Calu3 (cell line): ENCODE data around the gene SLC30A7. TPM values are rescaled to one million over a fixed set of nuclear protein-coding genes. Genes with fewer than 3 reads are reported as not detected.

Source experiments
- BruUV-seq: library from RNA; stranded (reverse); fragments of 400-500 nt; replicated peaks from 2 replicates; lab custom pipeline; 2021; lab: Mats Ljungman, UMichigan
- CTCF ChIA-PET: fragments of 300-600 bp; sonication (Branson Sonifier 250); formaldehyde crosslinking; loops from one replicate; lab custom pipeline; 2022; ENCODE audit warnings: antibody characterized with exemption; lab: Charles Lee
- DNase-seq: peaks from one replicate; pipeline ENCODE4 v3.0.0; 2022
- H3K27ac Mint-ChIP-seq: one replicate; pipeline ENCODE4 v1.8.0; 2022; ENCODE audit warnings: mixed read lengths; ENCODE audit not compliant: unreplicated experiment
- H3K27me3 Mint-ChIP-seq: one replicate; pipeline ENCODE4 v1.8.0; 2022; ENCODE audit warnings: mixed read lengths; ENCODE audit not compliant: unreplicated experiment
- H3K36me3 Mint-ChIP-seq: one replicate; pipeline ENCODE4 v1.8.0; 2022; ENCODE audit warnings: mild to moderate bottlenecking, moderate library complexity, mixed read lengths; ENCODE audit not compliant: insufficient read depth, unreplicated experiment
- H3K4me1 Mint-ChIP-seq: one replicate; pipeline ENCODE4 v1.8.0; 2022; ENCODE audit warnings: mild to moderate bottlenecking, low read depth, mixed read lengths; ENCODE audit not compliant: unreplicated experiment
- H3K4me3 Mint-ChIP-seq: one replicate; pipeline ENCODE4 v1.8.0; 2022; ENCODE audit warnings: mild to moderate bottlenecking, low read depth, moderate library complexity, mixed read lengths; ENCODE audit not compliant: unreplicated experiment
- H3K9me3 Mint-ChIP-seq: one replicate; pipeline ENCODE4 v1.8.0; 2022; ENCODE audit warnings: low read depth, mixed read lengths; ENCODE audit not compliant: unreplicated experiment
- intact Hi-C: fragments of 100-400 bp; cut with micrococcal nuclease; formaldehyde crosslinking; loops from one replicate; pipeline ENCODE4 v1.10.0; 2022; ENCODE audit not compliant: unreplicated experiment
- total RNA-seq: library from RNA; stranded (reverse); gene quantifications from 2 replicates; pipeline ENCODE4 v1.2.3, GENCODE V29; 2022
- TF ChIP-seq, protein P1 (sequence below): fragments of 200-600 bp; IDR thresholded peaks from one replicate; pipeline ENCODE4 v1.8.0; 2022; ENCODE audit warnings: antibody characterized with exemption; ENCODE audit not compliant: unreplicated experiment

Gene SLC30A7
- total RNA-seq, 1 experiment from 2014 or later, result 38.2 TPM

- H3K36me3 Mint-ChIP-seq, result no peaks in the 10 kb centered on the region
These were observed 112.4 kb downstream of the SLC30A7 start for GRCh38 chr1:101008229-101008834.

DNA sequence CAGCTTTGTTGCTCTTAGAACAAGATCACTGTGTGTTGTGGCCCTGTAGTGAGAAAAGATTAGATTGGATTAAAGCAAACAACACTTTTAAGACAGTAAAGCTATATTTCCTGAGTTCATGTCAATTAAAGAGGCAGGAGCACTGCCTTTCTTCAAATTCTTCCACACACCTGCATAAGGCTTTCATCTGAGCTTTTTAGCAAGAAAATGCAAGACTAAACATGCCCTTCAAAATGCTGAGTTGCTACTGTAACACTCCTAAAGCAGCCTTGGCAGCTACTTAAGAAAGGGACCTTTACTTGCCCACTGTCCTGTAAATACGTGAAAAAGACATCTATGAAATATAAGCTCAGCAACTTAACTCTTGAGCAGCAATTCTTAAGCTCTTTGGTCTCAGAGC, 117.9 kb downstream of the SLC30A7 start:
- peaks cover 5% of the 10 kb centered on the region for H3K36me3 Mint-ChIP-seq
- intact Hi-C loops, result no loop called here
- no peak overlapping the region for H3K4me3 Mint-ChIP-seq
- H3K27me3 Mint-ChIP-seq, result no peaks in the 10 kb centered on the region
- CTCF ChIA-PET, result no interaction called here
- DNase-seq, result no peak
- no TSS peak for BruUV-seq
- H3K9me3 Mint-ChIP-seq, result no peaks in the 10 kb centered on the region
- H3K27ac Mint-ChIP-seq, result no peak overlapping the region
- TF ChIP-seq, protein P1, sequence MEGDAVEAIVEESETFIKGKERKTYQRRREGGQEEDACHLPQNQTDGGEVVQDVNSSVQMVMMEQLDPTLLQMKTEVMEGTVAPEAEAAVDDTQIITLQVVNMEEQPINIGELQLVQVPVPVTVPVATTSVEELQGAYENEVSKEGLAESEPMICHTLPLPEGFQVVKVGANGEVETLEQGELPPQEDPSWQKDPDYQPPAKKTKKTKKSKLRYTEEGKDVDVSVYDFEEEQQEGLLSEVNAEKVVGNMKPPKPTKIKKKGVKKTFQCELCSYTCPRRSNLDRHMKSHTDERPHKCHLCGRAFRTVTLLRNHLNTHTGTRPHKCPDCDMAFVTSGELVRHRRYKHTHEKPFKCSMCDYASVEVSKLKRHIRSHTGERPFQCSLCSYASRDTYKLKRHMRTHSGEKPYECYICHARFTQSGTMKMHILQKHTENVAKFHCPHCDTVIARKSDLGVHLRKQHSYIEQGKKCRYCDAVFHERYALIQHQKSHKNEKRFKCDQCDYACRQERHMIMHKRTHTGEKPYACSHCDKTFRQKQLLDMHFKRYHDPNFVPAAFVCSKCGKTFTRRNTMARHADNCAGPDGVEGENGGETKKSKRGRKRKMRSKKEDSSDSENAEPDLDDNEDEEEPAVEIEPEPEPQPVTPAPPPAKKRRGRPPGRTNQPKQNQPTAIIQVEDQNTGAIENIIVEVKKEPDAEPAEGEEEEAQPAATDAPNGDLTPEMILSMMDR, result no peak
- no peaks in the 10 kb centered on the region for H3K4me1 Mint-ChIP-seq

More at GRCh38 chr1:101008229-101008834, 112.4 kb downstream of the SLC30A7 start:
- no peaks in the 10 kb centered on the region for H3K27me3 Mint-ChIP-seq
- CTCF ChIA-PET, result no interaction called here
- intact Hi-C loops, result no loop called here
- H3K9me3 Mint-ChIP-seq, result no peaks in the 10 kb centered on the region
- DNase-seq, result no peak
- no peak overlapping the region for H3K4me3 Mint-ChIP-seq
- no peak overlapping the region for H3K27ac Mint-ChIP-seq
- peaks cover 11% of the 10 kb centered on the region for H3K4me1 Mint-ChIP-seq
- TF ChIP-seq, protein P1, result no peak
- BruUV-seq, result no TSS peak

- no peaks in the 10 kb centered on the region for H3K27me3 Mint-ChIP-seq
- no peak overlapping the region for H3K27ac Mint-ChIP-seq
- H3K36me3 Mint-ChIP-seq, result peaks cover 5% of the 10 kb centered on the region
- no peaks in the 10 kb centered on the region for H3K9me3 Mint-ChIP-seq
- TF ChIP-seq, protein P1, result no peak
- BruUV-seq, result no TSS peak
- H3K4me1 Mint-ChIP-seq, result no peaks in the 10 kb centered on the region
- CTCF ChIA-PET, result no interaction called here
- H3K4me3 Mint-ChIP-seq, result no peak overlapping the region
- intact Hi-C loops, result no loop called here
- no peak for DNase-seq
These were observed 121.6 kb downstream of the SLC30A7 start for GRCh38 chr1:101017448-101017847.

DNA sequence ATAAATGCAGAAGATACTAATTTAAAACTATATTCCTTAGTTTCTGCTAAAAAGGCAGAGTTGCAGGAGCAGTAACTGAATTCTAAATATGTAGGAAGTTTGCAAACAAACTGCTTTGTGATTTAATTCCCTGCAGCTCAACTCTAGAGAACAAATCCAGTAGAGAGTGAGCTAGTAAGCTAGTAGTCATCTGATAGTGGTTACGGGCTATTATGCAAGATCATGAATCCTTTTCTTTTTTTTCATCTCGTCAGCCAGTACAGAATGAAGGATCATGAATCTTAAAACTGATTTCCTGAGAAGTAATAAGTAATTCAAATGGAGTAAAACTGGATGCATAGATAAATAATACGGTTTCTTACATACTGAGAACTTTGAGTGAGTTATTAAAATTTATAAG, 126.4 kb downstream of the SLC30A7 start:
- CTCF ChIA-PET, result interaction anchor here (0.5 kb wide), 1 partner anchor 1521 kb away, joined by 3 read pairs; no protein-coding TSS in a partner anchor
- intact Hi-C loops, result loop anchor here (10.0 kb wide), 2 partner anchors 97 to 263 kb away; no protein-coding TSS in a partner anchor

More for the DNA sequence above, 126.4 kb downstream of the SLC30A7 start:
- Mint-ChIP-seq H3K4me1 (peaks cover 9% of the 10 kb centered on the region), H3K9me3 (no peaks in the 10 kb centered on the region), H3K4me3 (no peak overlapping the region), H3K27ac (no peak overlapping the region), H3K27me3 (no peaks in the 10 kb centered on the region), H3K36me3 (peaks cover 24% of the 10 kb centered on the region)
- no TSS peak for BruUV-seq
- DNase-seq, result no peak
- TF ChIP-seq, protein P1, result no peak
